Erythroblast (primary cell): ENCODE measurements around the gene RFNG.

Experiments
- DNase-seq, 2 experiments: peaks; one replicate each; lab custom pipeline; 2025; lab: John Stamatoyannopoulos, UW
- GATA1 ChIP-seq: IDR thresholded peaks from 2 replicates; pipeline ENCODE4 v1.6.1; 2011; ENCODE audit warnings: low read depth, mild to moderate bottlenecking, control low read depth, low read length, moderate library complexity
- POLR2A ChIP-seq: IDR thresholded peaks from 2 replicates; pipeline ENCODE4 v1.6.1; 2011; ENCODE audit warnings: mild to moderate bottlenecking, low read length

Gene RFNG

GRCh38 chr17:82085931-82086764, 34.5 kb upstream of the RFNG start:
- TF ChIP-seq GATA1 (no peak), POLR2A (no peak)
- DNase-seq, result no peak

GRCh38 chr17:82085031-82085861, 33.6 kb upstream of the RFNG start:
- DNase-seq, result no peak
- TF ChIP-seq GATA1, result no peak
- TF ChIP-seq POLR2A, result no peak

- DNase-seq, result no peak
- no peak for TF ChIP-seq GATA1
- no peak for TF ChIP-seq POLR2A
These were observed 32.9 kb upstream of the RFNG start for GRCh38 chr17:82084373-82085030.

- no peak for DNase-seq
- TF ChIP-seq GATA1, result no peak
- TF ChIP-seq POLR2A, result no peak
These were observed 32.1 kb upstream of the RFNG start for GRCh38 chr17:82083533-82084359.

- no peak for DNase-seq
- no peak for TF ChIP-seq GATA1
- no peak for TF ChIP-seq POLR2A
These were observed 31.4 kb upstream of the RFNG start for GRCh38 chr17:82083009-82083408.

- no peak for TF ChIP-seq POLR2A
- TF ChIP-seq GATA1, result no peak
These were observed 30.8 kb upstream of the RFNG start for GRCh38 chr17:82082456-82082855.

GRCh38 chr17:82081966-82082365, 30.4 kb upstream of the RFNG start:
- no peak for TF ChIP-seq GATA1
- TF ChIP-seq POLR2A, result no peak
- DNase-seq, result no peak

More at GRCh38 chr17:82082456-82082855, 30.8 kb upstream of the RFNG start:
- no peak for DNase-seq

- TF ChIP-seq POLR2A (no peak), GATA1 (no peak)
- DNase-seq, result no peak
These were observed 29.9 kb upstream of the RFNG start for GRCh38 chr17:82081546-82081945.

GRCh38 chr17:82080789-82081464, 29.3 kb upstream of the RFNG start:
- TF ChIP-seq GATA1 (no peak), POLR2A (no peak)
- no peak for DNase-seq

- TF ChIP-seq GATA1, result no peak
- no peak for TF ChIP-seq POLR2A
- no peak for DNase-seq
These were observed 28.6 kb upstream of the RFNG start for GRCh38 chr17:82080048-82080788.

- TF ChIP-seq GATA1, result no peak
- TF ChIP-seq POLR2A, result no peak
These were observed 27.5 kb upstream of the RFNG start for GRCh38 chr17:82079001-82079677.

More at GRCh38 chr17:82079001-82079677, 27.5 kb upstream of the RFNG start:
- DNase-seq, result no peak
